LNCAP (cell line): ENCODE results near the gene ADAD1.

Experiments
- TF ChIP-seq, protein P1 (sequence below): fragments of 450-650 bp; IDR thresholded peaks from 2 replicates; pipeline ENCODE4 v1.5.1; 2017; ENCODE audit warnings: mild to moderate bottlenecking

Gene ADAD1

DNA sequence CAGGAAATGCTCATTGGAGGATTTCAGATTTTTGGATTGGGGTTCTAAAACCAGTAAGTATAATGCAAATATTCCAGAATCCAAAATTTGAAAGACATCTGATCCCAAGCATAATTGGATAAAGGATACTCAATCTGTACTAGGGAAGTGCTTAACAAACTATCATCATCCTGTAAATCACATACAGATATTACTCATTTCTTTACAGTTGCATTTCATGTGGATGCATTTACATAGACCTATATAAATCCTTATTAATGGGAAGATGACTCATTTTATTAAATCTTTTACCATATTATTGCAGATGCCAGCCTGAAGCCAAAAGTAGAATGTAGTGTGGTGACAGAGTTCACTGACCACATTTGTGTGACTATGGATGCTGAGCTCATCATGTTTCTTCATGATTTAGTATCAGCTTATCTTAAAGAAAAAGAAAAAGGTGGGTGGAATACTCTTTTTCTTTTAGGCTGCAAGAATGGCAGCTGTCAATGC is 22.4 kb upstream of the ADAD1 start:
- TF ChIP-seq, protein P1, sequence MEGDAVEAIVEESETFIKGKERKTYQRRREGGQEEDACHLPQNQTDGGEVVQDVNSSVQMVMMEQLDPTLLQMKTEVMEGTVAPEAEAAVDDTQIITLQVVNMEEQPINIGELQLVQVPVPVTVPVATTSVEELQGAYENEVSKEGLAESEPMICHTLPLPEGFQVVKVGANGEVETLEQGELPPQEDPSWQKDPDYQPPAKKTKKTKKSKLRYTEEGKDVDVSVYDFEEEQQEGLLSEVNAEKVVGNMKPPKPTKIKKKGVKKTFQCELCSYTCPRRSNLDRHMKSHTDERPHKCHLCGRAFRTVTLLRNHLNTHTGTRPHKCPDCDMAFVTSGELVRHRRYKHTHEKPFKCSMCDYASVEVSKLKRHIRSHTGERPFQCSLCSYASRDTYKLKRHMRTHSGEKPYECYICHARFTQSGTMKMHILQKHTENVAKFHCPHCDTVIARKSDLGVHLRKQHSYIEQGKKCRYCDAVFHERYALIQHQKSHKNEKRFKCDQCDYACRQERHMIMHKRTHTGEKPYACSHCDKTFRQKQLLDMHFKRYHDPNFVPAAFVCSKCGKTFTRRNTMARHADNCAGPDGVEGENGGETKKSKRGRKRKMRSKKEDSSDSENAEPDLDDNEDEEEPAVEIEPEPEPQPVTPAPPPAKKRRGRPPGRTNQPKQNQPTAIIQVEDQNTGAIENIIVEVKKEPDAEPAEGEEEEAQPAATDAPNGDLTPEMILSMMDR, result no peak

DNA sequence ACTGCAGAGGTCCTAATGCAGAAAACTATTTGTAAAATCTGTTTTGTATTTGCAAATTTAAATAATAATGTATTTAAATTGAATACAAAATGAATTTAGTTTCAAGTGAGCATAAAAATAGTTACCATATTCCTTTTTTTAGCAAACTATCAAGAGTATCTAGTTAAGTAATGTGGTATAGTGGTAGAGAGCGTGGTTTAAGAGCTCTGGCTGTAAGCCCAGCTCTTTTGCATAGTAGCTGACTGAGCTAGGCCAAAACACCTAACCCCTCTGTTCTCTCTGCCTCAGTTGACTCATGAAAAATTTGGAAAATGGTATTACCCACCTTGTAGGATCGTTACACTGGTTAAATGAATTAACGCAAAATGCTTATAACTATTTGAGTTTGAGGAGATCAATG is 18.1 kb upstream of the ADAD1 start:
- TF ChIP-seq, protein P1, result no peak

DNA sequence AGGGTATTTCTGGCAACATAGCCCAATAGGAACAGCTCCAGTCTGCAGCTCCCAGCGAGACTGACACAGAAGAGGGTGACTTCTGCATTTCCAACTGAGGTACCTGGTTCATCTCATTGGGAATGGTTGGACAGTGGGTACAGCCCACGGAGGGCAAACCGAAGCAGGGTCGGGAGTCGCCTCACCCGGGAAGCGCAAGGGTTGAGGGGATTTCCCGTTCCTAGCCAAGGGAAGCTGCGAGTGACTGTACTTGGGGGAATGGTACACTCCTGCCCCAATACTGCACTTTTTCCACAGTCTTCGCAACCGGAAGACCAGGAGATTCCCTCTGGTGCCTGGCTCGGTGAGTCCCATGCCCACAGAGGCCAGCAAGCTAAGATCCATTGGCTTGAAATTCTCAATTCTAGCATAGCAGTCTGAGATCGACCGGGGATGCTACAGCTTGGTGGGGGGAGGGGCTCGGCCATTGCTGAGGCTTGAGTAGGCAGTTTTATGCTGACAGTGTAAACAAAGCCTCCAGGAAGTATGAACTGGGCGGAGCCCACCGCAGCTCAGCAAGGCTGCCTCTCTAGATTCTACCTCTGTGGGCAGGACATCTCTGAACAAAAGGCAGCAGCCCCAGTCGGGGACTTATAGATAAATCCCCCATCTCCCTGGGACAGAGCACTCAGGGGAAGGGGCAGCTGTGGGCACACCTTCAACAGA is 14.0 kb upstream of the ADAD1 start:
- TF ChIP-seq, protein P1, result no peak

DNA sequence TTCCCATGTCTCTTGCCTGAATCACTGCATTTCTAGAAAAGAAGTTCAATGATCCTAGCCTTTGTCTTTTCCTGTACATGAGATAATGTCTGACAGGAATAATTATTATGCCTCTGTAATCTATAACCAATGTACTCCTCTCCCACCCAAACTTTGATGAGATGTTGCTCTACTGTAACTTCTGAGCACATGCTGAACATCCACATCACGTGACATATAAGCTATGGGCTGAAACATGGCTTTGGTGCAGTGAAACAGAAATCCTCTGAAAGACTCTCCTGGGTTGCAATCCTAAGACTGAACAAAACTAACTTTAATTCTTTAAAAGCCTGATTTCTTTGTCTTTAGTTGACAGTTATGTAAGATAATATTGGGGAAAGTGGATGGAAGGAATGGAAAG is 1.5 kb upstream of the ADAD1 start:
- TF ChIP-seq, protein P1, result no peak

DNA sequence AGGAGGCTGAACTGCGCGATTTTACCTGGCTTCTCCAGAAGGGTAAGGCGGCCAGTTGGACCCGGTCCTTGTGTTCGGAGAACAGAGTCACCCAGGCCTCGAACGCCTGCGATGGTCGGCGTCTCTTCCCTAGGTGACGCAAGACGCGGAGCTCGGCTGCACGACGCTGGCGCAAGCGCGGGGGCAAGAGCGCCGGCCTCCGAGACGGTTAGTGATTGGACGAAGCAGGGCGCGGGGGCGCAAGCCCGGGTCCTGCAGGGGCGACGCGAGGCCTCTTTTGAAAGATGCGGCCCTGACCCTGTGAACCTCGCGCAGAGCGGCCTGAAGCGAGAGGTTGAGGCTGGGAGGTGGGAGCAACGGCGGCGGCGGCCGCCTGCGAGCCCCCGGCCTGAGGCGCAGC is 428 bp downstream of the ADAD1 start:
- TF ChIP-seq, protein P1, result no peak

DNA sequence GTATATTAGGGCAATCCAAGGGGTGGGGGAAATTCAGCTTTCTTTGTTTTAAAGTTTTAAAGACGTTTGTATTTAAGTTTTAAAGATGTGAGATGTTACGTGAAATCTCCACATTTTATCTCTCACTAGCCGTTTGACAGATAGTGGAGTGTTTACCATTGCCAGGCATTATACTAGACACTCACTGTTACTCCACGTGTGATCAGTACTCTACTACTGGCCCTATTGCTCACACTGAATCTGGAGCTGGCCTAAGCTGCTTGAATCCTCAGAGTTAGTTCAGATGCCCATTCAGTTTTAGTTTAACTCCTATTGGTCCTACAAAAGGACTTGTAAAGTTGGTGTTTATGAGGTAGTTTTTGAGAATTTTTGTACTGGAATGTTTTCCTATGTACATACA is 4.5 kb downstream of the ADAD1 start:
- TF ChIP-seq, protein P1, result no peak

DNA sequence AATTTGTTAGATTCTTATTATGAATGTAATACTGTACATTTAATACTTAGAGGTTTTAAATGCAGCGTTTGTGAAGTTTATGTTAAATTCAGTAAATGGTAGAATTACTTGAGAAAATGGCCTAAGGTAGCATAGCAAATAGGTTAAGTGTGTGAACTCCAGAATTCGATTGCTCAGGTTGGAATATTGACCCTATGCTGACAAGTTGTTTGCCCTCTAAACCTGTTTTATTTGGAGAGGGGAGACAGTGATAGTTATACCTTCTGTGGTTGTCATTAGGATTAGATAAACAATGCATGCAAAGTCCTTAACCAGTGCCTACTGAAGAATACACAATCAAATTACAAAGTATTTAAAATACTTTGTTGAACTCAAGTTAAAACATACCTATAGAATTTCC is 5.4 kb downstream of the ADAD1 start:
- TF ChIP-seq, protein P1, result no peak

DNA sequence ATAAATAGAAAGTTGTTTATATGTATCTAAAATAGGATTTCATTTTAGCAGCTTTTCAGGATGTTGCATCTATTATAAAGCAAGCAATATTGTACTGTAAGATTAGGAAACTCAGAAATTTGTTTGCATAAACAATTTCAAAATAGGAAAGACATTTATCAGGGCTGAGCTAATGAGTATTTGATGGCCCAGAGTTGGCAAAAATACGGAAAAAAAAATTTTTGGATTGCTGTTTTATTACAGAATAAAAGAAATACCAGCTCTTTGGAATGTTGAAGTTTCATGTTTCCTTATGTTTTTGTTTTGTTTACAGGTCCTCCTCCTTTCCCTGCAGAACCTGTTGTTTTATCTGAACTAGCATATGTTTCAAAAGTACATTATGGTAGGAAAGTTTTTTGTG is 14.5 kb downstream of the ADAD1 start:
- TF ChIP-seq, protein P1, result no peak
